ENCODE results near the gene OTOS. TPM values are rescaled to one million over a fixed set of nuclear protein-coding genes. Genes with fewer than 3 reads are reported as not detected.

OTOS gene
- total RNA-seq, 1 experiment from 2014 or later = not detected

GRCh38 chr2:240095556-240096523 lies 44.6 kb downstream of the OTOS start:
- no peak overlapping the region for H3K27ac ChIP-seq (ENCODE audit: low read depth, low read length)
- H3K79me2 ChIP-seq (ENCODE audit: insufficient read depth, low read length) = no peaks in the 10 kb centered on the region
- no peaks in the 10 kb centered on the region for H3K4me1 ChIP-seq (ENCODE audit: control insufficient read depth in 1 of 2, insufficient read depth in 2 of 2, low read length in 2 of 2)
- POLR2A ChIA-PET = no interaction called here
- no peak overlapping the region for H2AFZ ChIP-seq (ENCODE audit: low read depth, low read length, poor library complexity, severe bottlenecking)
- H3K36me3 ChIP-seq (ENCODE audit: control insufficient read depth in 1 of 2, insufficient read depth in 2 of 2, low read length in 2 of 2) = no peaks in the 10 kb centered on the region
- H3K4me3 ChIP-seq (replicated peaks in 1 of 2; ENCODE audit: low read depth in 1 of 2, low read length in 2 of 2) = no peak overlapping the region
- peaks cover 44% of the 10 kb centered on the region for H3K27me3 ChIP-seq (ENCODE audit: insufficient read depth, low read length)
- intact Hi-C loops (cut with micrococcal nuclease) = no loop called here
- H4K20me1 ChIP-seq (ENCODE audit: insufficient read depth) = no peaks in the 10 kb centered on the region
- CTCF ChIA-PET = no interaction called here
- H3K9ac ChIP-seq (ENCODE audit: low read length) = no peak overlapping the region
- no peaks in the 10 kb centered on the region for H3K9me2 ChIP-seq (ENCODE audit: insufficient read depth)
- no TSS peak for BruUV-seq (replicated peaks)
- no peaks in the 10 kb centered on the region for H3K9me3 ChIP-seq (ENCODE audit: control insufficient read depth in 1 of 2, insufficient read depth in 1 of 2, low read depth in 1 of 2, low read length in 2 of 2)
- ATAC-seq = no peak
- no peak overlapping the region for H3K4me2 ChIP-seq (ENCODE audit: low read length)
- RAD21 ChIA-PET (ENCODE audit: low non-redundant PET in 1 of 2, low total read pairs in 2 of 2, uncharacterized antibody in 2 of 2, unreplicated experiment in 2 of 2) = no interaction called here
- DNase-seq (ENCODE audit: low read depth, low spot score) = no peak
- TF ChIP-seq POLR2AphosphoS5 (IDR thresholded peaks at IDR 0.05; ENCODE audit: low read depth, low read length) = no peak
- TF ChIP-seq JUND (IDR thresholded peaks at IDR 0.05) = no peak
- no peak for TF ChIP-seq CTCF (IDR thresholded peaks at IDR 0.05 in 2 of 3, conservative IDR thresholded peaks at IDR 0.05 in 1 of 3; ENCODE audit: borderline replicate concordance in 1 of 3, insufficient read depth in 1 of 3, low read depth in 2 of 3, low read length in 2 of 3)
- no peak for TF ChIP-seq POLR2A (IDR thresholded peaks at IDR 0.05; ENCODE audit: borderline replicate concordance, extremely low read depth, insufficient read depth, insufficient read length)
- TF ChIP-seq EZH2 (IDR thresholded peaks at IDR 0.05) = no peak
- TF ChIP-seq, protein P1, sequence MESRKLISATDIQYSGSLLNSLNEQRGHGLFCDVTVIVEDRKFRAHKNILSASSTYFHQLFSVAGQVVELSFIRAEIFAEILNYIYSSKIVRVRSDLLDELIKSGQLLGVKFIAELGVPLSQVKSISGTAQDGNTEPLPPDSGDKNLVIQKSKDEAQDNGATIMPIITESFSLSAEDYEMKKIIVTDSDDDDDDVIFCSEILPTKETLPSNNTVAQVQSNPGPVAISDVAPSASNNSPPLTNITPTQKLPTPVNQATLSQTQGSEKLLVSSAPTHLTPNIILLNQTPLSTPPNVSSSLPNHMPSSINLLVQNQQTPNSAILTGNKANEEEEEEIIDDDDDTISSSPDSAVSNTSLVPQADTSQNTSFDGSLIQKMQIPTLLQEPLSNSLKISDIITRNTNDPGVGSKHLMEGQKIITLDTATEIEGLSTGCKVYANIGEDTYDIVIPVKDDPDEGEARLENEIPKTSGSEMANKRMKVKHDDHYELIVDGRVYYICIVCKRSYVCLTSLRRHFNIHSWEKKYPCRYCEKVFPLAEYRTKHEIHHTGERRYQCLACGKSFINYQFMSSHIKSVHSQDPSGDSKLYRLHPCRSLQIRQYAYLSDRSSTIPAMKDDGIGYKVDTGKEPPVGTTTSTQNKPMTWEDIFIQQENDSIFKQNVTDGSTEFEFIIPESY (IDR thresholded peaks at IDR 0.05; ENCODE audit: extremely low read depth, insufficient replicate concordance, low read length) = no peak
- no peak for TF ChIP-seq ZNF274 (IDR thresholded peaks at IDR 0.05; ENCODE audit: low read depth, low read length)
- TF ChIP-seq SRF (IDR thresholded peaks at IDR 0.05; ENCODE audit: low read depth) = no peak
- TF ChIP-seq FOSL1 (IDR thresholded peaks at IDR 0.05; ENCODE audit: low read depth) = no peak
- no peak for TF ChIP-seq ATF3 (IDR thresholded peaks at IDR 0.05)
- TF ChIP-seq ZFX (IDR thresholded peaks at IDR 0.05) = no peak
- no peak for TF ChIP-seq SP1 (IDR thresholded peaks at IDR 0.05; ENCODE audit: low read depth)
- no peak for TF ChIP-seq EZH2phosphoT487 (IDR thresholded peaks at IDR 0.05; ENCODE audit: borderline replicate concordance)
- TF ChIP-seq YY1 (IDR thresholded peaks at IDR 0.05; ENCODE audit: extremely low read depth, insufficient replicate concordance, low read depth, low read length) = no peak
- no peak for TF ChIP-seq ELF1 (IDR thresholded peaks at IDR 0.05; ENCODE audit: borderline replicate concordance, low read depth)
- TF ChIP-seq CEBPB (IDR thresholded peaks at IDR 0.05; ENCODE audit: low read depth) = no peak
- TF ChIP-seq, protein P2, sequence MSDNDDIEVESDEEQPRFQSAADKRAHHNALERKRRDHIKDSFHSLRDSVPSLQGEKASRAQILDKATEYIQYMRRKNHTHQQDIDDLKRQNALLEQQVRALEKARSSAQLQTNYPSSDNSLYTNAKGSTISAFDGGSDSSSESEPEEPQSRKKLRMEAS (IDR thresholded peaks at IDR 0.05) = no peak
- TF ChIP-seq RAD21 (IDR thresholded peaks at IDR 0.05; ENCODE audit: low read depth) = no peak
- TF ChIP-seq, protein P3, sequence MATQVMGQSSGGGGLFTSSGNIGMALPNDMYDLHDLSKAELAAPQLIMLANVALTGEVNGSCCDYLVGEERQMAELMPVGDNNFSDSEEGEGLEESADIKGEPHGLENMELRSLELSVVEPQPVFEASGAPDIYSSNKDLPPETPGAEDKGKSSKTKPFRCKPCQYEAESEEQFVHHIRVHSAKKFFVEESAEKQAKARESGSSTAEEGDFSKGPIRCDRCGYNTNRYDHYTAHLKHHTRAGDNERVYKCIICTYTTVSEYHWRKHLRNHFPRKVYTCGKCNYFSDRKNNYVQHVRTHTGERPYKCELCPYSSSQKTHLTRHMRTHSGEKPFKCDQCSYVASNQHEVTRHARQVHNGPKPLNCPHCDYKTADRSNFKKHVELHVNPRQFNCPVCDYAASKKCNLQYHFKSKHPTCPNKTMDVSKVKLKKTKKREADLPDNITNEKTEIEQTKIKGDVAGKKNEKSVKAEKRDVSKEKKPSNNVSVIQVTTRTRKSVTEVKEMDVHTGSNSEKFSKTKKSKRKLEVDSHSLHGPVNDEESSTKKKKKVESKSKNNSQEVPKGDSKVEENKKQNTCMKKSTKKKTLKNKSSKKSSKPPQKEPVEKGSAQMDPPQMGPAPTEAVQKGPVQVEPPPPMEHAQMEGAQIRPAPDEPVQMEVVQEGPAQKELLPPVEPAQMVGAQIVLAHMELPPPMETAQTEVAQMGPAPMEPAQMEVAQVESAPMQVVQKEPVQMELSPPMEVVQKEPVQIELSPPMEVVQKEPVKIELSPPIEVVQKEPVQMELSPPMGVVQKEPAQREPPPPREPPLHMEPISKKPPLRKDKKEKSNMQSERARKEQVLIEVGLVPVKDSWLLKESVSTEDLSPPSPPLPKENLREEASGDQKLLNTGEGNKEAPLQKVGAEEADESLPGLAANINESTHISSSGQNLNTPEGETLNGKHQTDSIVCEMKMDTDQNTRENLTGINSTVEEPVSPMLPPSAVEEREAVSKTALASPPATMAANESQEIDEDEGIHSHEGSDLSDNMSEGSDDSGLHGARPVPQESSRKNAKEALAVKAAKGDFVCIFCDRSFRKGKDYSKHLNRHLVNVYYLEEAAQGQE (IDR thresholded peaks at IDR 0.05; ENCODE audit: low read depth) = no peak

Measured in HCT116 (cell line).